IPS DF 19.7 (cell line): ENCODE data around the gene HOXD8.

Source experiments
- DNase-seq: peaks from one replicate; pipeline ENCODE4 v3.0.0-alpha.2; 2013; ENCODE audit warnings: low read depth, low spot score

The HOXD8 gene

GRCh38 chr2:176146645-176147044 lies 17.1 kb downstream of the HOXD8 start:
- no peak for DNase-seq

DNA sequence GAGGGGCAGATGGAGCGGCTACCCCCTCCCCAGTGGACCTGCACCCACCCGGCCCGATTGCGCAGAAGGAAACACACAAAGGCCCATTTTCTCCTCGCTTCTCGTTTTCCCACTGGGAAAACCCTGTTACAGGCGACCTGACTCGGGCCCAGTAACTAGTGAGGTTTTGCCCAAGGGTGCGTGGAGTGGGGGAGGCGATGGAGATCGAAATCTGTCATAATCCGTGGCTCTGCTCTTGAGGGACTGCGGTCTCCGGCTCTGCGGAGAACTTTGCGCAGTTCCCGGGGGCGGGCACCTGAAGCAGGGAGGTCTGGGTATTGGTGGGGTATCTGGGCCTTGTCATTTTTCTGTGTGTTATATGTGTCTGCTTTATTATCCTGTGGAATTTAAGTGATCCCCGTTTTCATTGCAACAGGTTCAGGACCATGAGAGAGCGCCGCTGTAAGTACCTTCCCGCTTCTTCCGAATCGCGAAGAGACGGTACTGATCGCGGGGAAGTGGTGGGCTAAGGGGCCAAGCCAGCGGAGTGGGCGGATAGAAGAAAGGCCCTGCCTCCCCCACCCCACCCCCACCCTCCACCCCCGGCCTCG lies 17.8 kb downstream of the HOXD8 start:
- DNase-seq, result no peak

DNA sequence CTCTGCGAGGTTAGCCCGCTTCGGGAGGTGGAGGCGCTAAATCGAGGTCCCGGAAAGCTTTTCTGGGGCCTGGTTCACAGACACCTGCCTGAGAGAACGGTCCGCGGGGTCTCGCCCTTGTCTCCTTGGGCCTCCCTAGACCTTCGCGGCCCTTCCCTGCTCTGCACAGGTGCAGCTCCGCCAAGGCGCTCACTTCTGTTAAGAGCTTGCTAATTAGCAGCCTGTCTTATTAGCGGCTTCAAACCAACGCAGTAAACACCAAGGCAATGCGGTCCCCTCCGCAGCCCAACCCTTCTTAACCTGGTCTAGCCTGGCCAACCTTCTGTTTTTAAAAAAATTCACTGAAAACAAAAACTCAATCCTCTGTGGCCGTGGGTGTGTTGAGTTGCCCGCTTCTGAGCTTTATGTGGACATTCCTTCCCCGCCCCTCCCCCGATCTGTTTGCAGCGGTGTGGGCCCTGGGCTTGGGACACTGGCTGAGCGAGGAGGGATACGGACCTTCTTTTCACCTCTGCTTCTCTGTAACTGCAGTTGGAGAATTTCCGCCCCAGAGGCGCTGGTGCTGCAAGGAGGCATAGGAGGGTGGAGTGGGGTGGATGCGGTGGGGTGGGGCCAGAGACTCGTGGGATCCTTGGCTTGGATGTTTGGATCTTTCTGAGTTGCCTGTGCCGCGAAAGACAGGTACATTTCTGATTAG lies 18.4 kb downstream of the HOXD8 start:
- no peak for DNase-seq

DNA sequence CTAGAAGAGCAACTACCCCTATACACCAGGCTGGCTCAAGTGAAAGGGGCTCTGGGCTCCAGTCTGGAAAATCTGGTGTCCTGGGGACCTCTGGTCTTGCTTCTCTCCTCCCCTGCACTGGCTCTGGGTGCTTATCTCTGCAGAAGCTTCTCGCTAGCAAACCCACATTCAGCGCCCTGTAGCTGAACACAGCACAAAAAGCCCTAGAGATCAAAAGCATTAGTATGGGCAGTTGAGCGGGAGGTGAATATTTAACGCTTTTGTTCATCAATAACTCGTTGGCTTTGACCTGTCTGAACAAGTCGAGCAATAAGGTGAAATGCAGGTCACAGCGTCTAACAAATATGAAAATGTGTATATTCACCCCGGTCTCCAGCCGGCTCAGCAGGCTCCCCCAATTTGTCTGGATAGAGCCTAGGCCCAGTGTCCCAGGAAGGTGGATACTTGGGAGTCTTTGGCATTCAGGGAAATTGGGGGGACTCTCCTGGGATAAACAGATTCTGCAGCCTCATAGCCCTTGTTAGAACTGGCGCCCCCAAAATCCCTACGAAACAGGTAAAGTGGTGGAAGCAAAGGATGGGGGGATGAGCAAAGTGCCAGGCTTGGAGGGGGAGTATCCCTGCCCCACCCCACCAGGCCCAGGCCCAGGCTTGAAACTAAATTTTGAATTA lies 19.4 kb downstream of the HOXD8 start:
- DNase-seq, result no peak

DNA sequence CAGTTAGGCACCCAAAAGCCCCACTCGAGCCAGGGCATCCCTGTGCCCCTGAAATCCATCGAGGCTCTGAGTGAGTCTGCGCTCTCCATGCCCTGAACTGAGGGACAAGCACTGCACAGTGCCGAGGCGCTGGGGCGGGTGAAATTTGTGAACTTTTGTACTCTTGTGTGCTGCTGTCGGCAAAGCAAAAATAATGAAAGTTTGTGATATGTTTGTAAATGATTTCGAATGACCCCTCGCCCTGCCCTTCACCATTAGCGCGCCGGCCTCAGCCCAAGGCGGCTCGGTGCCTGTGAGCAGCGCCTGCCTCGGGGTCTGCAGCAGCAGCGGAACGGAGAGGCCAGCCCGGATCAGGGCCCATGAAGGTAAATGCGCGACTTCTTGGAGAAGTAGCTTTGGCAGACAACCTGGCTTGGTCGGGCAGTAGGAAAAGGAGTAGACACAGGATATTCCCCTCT lies 20.0 kb downstream of the HOXD8 start:
- DNase-seq, result no peak

DNA sequence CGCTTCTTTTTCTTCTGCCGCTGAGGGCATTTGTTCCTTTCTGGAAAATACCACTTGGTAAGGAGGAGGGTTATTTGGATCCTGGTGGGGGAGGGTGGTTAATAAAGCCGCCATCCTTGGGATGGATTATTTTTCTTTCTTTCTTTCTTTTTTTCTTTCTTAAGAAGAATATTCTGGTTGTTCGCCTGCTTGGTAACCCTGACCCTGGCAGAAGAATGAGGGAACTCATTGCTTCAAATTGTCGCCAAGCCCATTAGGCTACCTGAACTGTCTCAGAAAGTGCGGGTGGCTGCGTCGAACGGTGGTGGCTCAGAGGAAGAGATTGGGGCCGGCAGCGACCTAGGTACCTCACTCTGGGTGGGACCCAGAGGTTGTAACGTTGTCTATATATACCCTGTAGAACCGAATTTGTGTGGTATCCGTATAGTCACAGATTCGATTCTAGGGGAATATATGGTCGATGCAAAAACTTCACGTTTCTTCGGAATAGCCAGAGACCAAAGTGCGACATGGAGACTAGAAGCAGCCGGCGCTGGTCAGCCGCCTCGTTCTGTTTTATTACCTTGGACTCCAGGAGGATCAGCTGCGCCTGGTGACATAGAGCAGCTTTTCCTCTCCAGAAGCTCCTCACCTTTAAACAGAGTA lies 20.6 kb downstream of the HOXD8 start:
- DNase-seq, result no peak

DNA sequence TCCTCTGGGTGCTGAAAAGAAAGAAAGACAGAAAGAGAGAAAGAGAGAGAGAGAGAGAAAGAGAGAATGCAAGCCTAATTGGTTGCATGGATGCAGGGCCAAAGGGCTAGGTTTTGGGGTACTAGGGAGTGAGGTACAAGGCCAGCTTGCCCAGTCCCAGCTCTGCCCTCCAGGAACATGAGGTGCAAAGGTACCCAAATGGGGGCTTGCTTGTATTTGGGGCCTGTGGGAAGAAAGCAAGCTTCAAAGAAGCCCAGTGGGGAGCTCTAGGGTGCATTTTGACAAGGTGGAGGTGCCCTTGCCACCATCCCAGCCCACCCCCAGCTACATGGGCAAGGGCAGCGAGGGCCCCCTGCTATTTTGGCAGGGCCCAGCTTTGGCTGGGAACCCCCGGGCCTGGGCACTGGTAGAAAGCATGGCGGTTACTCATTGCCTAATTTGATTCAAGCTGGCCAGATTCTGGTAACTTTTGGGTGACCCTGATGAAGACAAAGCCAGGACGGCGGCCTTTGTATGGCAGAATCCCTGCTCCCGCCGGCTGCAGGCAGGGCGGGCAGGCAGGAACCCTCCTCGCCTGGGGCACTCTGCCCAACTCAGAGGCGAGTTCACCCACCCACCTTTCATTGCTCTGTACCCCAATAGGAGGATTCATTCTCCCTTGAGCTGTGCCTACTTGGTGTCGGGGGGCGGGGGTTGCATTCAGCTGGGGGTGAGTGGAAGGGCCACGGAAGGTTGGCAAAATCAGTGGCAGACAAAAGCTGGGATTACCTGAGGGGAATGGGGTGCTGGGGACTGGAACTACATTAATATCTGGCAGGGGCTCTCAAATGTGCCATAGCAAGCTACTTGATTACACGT lies 21.3 kb downstream of the HOXD8 start:
- DNase-seq, result no peak

GRCh38 chr2:176151442-176152287 lies 22.2 kb downstream of the HOXD8 start, which contains the start of gene HOXD4:
Gene HOXD4, plus strand, starts transcription at chr2:176151550. Its CDS starts 84 bp downstream, at chr2:176151634.
- no peak for DNase-seq

DNA sequence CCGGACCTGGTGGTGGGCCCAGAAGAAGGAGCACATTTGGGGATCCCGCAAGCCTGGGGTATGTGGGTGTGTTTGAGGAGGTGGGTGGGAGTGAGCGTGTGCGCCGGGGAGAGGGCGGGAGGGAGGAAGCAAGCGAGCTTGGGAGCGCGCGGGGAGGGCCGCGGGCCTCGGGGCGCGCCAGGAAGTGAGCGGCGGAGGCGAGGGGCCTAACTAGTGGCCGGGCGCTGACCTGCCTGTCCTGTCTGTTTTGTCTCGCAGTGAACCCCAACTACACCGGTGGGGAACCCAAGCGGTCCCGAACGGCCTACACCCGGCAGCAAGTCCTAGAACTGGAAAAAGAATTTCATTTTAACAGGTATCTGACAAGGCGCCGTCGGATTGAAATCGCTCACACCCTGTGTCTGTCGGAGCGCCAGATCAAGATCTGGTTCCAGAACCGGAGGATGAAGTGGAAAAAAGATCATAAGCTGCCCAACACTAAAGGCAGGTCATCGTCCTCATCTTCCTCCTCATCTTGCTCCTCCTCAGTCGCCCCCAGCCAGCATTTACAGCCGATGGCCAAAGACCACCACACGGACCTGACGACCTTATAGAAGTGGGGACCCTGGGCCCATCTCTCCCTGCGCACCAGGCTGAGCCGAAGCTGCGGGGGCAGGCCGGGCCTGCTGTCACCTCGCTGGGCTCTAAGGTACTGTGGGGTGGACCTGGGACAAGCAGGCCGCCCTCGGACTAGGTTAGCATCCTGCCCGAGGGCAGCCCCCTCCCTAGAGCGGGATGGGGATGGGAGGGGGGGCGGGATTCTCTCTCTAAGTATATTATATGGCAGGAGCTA lies 23.1 kb downstream of the HOXD8 start:
- no peak for DNase-seq

DNA sequence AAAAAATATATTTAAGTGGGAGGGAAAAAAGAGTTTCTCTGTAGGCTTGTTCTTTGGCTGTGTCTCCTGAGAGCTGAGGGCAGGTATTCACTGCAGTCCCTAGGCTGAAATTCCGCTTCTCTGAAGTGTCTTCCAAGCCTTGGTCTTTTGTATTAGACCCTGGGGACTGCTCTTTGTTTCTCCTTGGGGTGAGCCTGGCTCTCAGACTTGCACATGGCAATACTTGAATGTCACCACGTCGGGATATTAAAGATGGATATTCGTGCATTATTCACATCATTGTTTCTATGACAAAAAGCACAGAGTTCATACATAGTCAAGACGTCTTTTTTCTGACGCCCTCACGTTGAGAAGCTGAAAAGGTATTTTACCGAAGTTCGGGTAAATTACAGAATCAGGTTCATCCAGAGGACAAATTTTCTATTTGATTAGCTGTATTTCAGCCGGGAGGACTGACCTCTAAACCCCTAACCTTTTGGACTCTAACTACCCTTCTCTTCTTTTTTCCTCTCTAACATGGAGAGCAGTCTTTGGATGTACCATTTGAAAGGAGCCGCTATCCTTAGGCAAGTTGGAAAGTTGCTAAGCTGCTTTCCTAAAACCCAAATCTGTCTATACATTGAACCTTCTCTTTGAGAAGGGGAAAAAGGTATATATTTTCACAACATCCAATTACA lies 25.2 kb downstream of the HOXD8 start:
- DNase-seq, result no peak

GRCh38 chr2:176155356-176156044 lies 26.0 kb downstream of the HOXD8 start:
- DNase-seq, result no peak

- no peak for DNase-seq
Observed at GRCh38 chr2:176156301-176156806, 26.8 kb downstream of the HOXD8 start.

DNA sequence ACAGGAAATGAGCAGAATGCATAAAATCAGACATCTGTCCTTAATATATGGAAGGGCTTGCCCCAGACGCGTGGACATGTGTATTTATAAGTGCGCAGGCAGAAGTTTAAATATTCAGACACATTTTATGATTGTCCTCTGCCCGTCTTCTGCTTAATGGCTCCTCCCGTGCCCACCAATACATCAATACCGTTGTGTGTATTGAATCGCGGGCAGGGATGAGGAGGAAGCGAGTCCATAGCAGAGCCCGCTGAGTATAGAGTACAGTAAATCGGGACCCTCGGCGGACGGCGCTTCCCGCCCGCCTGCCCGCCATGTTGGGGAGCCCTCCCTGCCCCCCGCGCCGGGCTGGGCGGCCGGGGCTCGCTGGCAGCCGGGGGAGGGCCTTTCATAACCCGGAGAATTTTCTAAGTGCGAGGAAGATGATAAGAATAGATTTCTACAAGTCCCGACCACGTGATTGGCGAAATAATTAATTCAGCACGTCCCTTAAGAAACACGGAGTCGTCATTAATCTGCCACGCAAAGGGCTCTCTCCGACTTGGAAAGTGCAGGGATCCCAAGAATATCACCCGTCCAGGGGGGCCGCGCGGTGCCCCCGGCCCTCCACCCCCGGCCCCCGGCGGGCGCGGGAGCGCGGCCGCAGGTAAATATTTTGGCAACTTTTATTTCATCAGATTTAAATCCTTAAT lies 27.4 kb downstream of the HOXD8 start, which contains the start of gene HOXD3:
Gene HOXD3, plus strand, starts transcription at position 501 of the 692 bp plus-strand sequence. CDS start 11,808 bp downstream, outside the sequence.
- DNase-seq, result no peak

- no peak for DNase-seq
Observed at GRCh38 chr2:176157499-176158185, 28.1 kb downstream of the HOXD8 start.

GRCh38 chr2:176158186-176158591 lies 28.7 kb downstream of the HOXD8 start:
- no peak for DNase-seq

DNA sequence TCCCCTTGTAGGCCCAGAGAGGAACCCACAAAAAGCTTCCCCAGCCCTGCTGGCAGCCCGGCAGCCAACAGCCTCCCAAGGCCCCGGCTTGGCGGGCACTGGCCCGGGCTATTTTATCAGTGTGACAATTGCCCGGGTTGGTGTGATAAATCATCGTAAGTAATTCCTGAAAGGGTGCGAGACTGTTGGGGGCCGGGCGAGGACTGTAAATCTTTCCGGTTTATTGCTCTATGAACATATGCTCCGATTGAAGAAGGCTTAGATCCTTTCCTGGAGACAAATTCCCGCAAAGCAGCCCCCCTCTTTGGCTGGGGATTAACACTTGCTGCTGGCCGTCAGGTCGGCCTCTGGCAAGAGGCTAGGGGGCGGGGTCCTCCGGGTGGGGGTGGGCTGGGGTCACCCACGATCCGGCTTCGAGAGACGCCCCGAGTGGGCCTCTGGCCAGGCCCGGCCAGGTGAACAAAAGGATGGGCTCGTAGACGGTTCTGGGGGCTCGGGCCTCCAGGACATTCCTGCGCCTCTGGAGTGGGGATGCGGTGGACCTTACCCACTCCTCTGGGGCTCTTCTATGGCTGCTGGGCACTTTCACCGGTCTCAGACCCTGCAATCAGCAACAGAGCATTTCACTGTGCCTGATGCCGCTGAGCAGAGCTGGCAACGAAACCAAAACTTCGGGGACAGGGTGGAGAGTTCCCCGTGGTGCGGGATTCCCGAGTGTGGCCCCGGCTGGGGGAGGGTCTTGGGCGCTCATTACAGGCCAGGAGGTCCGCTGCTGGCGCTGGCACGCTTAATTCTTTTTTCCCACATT lies 29.6 kb downstream of the HOXD8 start:
- DNase-seq, result no peak
